22Rv1 (cell line): ENCODE measurements around the gene STEAP1B.

Source experiments
- ZFX ChIP-seq: fragments of 450-650 bp; IDR thresholded peaks from 2 replicates; pipeline ENCODE4 v1.6.1; 2017; ENCODE audit warnings: antibody characterized with exemption, borderline replicate concordance
- TF ChIP-seq, protein P1 (sequence below): fragments of 450-650 bp; IDR thresholded peaks from 2 replicates; pipeline ENCODE4 v1.5.1; 2017; ENCODE audit warnings: mild to moderate bottlenecking

DNA sequence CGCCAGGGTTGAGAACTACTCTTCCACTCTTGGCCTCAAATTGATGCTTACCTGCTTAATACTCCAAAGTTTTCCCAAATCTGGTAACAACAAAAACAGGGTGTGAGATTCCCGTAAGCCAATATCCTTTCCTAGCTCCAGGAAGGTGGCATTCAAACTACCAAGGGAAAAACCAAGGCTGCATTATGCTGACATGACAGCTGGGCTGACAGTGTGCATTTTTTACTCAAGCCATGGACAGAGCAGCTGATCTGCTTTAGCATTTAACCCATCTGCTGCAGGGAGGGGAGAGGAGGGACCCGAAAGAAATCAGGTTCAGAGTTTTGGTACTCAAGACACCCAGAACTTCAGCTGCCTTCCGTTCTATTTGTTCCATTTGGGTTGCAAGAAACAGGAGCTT, 93.3 kb downstream of the STEAP1B start:
- TF ChIP-seq, protein P1, sequence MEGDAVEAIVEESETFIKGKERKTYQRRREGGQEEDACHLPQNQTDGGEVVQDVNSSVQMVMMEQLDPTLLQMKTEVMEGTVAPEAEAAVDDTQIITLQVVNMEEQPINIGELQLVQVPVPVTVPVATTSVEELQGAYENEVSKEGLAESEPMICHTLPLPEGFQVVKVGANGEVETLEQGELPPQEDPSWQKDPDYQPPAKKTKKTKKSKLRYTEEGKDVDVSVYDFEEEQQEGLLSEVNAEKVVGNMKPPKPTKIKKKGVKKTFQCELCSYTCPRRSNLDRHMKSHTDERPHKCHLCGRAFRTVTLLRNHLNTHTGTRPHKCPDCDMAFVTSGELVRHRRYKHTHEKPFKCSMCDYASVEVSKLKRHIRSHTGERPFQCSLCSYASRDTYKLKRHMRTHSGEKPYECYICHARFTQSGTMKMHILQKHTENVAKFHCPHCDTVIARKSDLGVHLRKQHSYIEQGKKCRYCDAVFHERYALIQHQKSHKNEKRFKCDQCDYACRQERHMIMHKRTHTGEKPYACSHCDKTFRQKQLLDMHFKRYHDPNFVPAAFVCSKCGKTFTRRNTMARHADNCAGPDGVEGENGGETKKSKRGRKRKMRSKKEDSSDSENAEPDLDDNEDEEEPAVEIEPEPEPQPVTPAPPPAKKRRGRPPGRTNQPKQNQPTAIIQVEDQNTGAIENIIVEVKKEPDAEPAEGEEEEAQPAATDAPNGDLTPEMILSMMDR: no peak
- TF ChIP-seq ZFX: no peak
